ENCODE results near the gene CLDN6. TPM values are rescaled to one million over a fixed set of nuclear protein-coding genes. Genes with fewer than 3 reads are reported as not detected.
A peak's percentile ranks its signal among the peaks of the same experiment; 100 is the strongest.

The CLDN6 gene
- total RNA-seq, 1 experiment from 2014 or later = 743 TPM

DNA sequence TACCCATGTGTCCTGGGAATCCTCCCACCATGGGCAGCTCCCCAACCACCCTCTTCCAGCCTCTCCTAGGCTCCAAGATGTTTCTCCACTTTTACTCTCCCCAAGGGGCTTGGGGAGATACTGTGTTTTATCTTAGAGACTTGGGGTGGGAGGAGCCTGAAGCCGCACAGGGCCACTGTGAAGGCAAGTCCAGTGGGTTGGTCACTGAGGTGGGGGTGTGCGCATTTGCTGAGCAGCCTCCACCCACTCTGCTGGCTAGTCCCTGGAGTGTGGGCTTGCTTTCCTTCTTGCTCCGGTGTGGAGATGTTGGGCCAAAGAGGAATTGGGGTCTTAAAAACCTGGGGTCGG, 9.3 kb downstream of the CLDN6 start:
- peaks cover 19% of the 10 kb centered on the region for H3K23me2 ChIP-seq (ENCODE audit: insufficient read length, low read depth, low read length, poor library complexity, severe bottlenecking)
- Mint-ChIP-seq H3K4me3 (peak overlapping the region; percentile 66 to 79), H3K9me3 (no peaks in the 10 kb centered on the region), H3K36me3 (ENCODE audit: insufficient read depth in 1 of 3, low read depth in 3 of 3) (peaks cover 0 to 6% (median 0%) of the 10 kb centered on the region in 3 experiments; a peak in 1 of 7 replicates), H3K27me3 (ENCODE audit: low read depth) (peaks cover 3% of the 10 kb centered on the region; the same call in 1 of the 2 replicates), H3K4me1 (peaks cover 49 to 75% of the 10 kb centered on the region in 2 experiments), H3K27ac (peak overlapping the region; percentile 99 to 100 (median 100))
- no peaks in the 10 kb centered on the region for H4K20me1 ChIP-seq (ENCODE audit: control insufficient read depth, insufficient read depth, insufficient read length)
- H2BK20ac ChIP-seq (ENCODE audit: low read depth, low read length, poor library complexity, severe bottlenecking) = peak overlapping the region; percentile 84
- H3K27me3 ChIP-seq (ENCODE audit: insufficient read depth, low read length) = no peaks in the 10 kb centered on the region
- peak overlapping the region; percentile 81 for H3T11ph ChIP-seq (ENCODE audit: low read length)
- no peak overlapping the region for H3K56ac ChIP-seq (ENCODE audit: insufficient read length, low read depth, low read length)
- H2BK15ac ChIP-seq (ENCODE audit: low read depth, low read length) = no peak overlapping the region
- H2AK5ac ChIP-seq (ENCODE audit: insufficient read length, low read length) = no peak overlapping the region
- TF ChIP-seq, protein P1, sequence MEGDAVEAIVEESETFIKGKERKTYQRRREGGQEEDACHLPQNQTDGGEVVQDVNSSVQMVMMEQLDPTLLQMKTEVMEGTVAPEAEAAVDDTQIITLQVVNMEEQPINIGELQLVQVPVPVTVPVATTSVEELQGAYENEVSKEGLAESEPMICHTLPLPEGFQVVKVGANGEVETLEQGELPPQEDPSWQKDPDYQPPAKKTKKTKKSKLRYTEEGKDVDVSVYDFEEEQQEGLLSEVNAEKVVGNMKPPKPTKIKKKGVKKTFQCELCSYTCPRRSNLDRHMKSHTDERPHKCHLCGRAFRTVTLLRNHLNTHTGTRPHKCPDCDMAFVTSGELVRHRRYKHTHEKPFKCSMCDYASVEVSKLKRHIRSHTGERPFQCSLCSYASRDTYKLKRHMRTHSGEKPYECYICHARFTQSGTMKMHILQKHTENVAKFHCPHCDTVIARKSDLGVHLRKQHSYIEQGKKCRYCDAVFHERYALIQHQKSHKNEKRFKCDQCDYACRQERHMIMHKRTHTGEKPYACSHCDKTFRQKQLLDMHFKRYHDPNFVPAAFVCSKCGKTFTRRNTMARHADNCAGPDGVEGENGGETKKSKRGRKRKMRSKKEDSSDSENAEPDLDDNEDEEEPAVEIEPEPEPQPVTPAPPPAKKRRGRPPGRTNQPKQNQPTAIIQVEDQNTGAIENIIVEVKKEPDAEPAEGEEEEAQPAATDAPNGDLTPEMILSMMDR (conservative IDR thresholded peaks at IDR 0.05) = no peak
- peaks cover 11% of the 10 kb centered on the region; the same call in 1 of the 2 replicates for H3K4me1 ChIP-seq (ENCODE audit: insufficient read depth, low read length)
- peak overlapping the region; percentile 37 for H3K14ac ChIP-seq (ENCODE audit: insufficient read depth, low read length)
- peak overlapping the region; percentile 53 for H3K4me2 ChIP-seq (ENCODE audit: insufficient read depth, insufficient read length, low read length)
- peak overlapping the region; percentile 38; the same call in 1 of the 2 replicates for H3K4ac ChIP-seq (ENCODE audit: low read depth, low read length)
- H3K79me2 ChIP-seq (ENCODE audit: insufficient read depth, low read length) = no peaks in the 10 kb centered on the region
- DNase-seq = no peak
- H4K5ac ChIP-seq (ENCODE audit: insufficient read length, low read depth, low read length) = peak overlapping the region; percentile 4
- H2BK5ac ChIP-seq (ENCODE audit: insufficient read length, low read length) = no peak overlapping the region
- peak overlapping the region; percentile 6 for H4K91ac ChIP-seq (ENCODE audit: insufficient read length, low read depth, low read length)
- H2BK12ac ChIP-seq (ENCODE audit: insufficient read length, low read depth, low read length) = no peak overlapping the region
- no peaks in the 10 kb centered on the region for H3K9me3 ChIP-seq (ENCODE audit: control insufficient read depth, low read depth, low read length)
- H3K27ac ChIP-seq (ENCODE audit: insufficient read length, low read depth, low read length) = peak overlapping the region; percentile 88
- H2BK120ac ChIP-seq (ENCODE audit: low read depth, low read length, poor library complexity, severe bottlenecking) = peak overlapping the region; percentile 25
- no peak overlapping the region for H4K8ac ChIP-seq (replicated peaks; ENCODE audit: insufficient read length, low read depth, low read length)
- H3K79me1 ChIP-seq (ENCODE audit: insufficient read depth, low read depth, low read length, poor library complexity, severe bottlenecking) = no peaks in the 10 kb centered on the region
- no peak overlapping the region for H2AFZ ChIP-seq (ENCODE audit: low read length)
- H3K9ac ChIP-seq (ENCODE audit: extremely low read depth, insufficient read length, low read length) = no peak overlapping the region
- H3K18ac ChIP-seq (ENCODE audit: insufficient read length, low read depth, low read length) = peak overlapping the region; percentile 81
- WGBS (ENCODE audit: extremely low coverage, insufficient read length, low lambda C conversion rate) = no CpG with 5 or more reads among the region's 4 CpGs
- no peak overlapping the region for H3K23ac ChIP-seq (ENCODE audit: insufficient read length, low read depth, low read length)

Measured in H9 (cell line).